GM19397 (cell line): Measurements from ENCODE around the gene ZYG11A.

Experiments used
- ATAC-seq: cut with Tn5 transposase; IDR thresholded peaks from one replicate; pipeline ENCODE4 v1.9.1; 2021; ENCODE audit warnings: mild to moderate bottlenecking, moderate library complexity; ENCODE audit not compliant: unreplicated experiment

The ZYG11A gene

GRCh38 chr1:52917156-52917555 is 74.6 kb downstream of the ZYG11A start:
- no peak for ATAC-seq

- ATAC-seq, result no peak
Observed at GRCh38 chr1:52917581-52917980, 75.0 kb downstream of the ZYG11A start.

GRCh38 chr1:52918201-52918600 is 75.6 kb downstream of the ZYG11A start:
- ATAC-seq, result no peak

- no peak for ATAC-seq
Observed at GRCh38 chr1:52919051-52919722, 76.6 kb downstream of the ZYG11A start.

GRCh38 chr1:52919723-52920483 is 77.3 kb downstream of the ZYG11A start:
- no peak for ATAC-seq

GRCh38 chr1:52920791-52921291 is 78.3 kb downstream of the ZYG11A start:
- no peak for ATAC-seq

GRCh38 chr1:52925571-52926005 is 83.0 kb downstream of the ZYG11A start:
- ATAC-seq, result no peak

- peak; percentile 14 for ATAC-seq
Observed at GRCh38 chr1:52926864-52927211, 84.3 kb downstream of the ZYG11A start.

GRCh38 chr1:52927212-52928014 is 84.9 kb downstream of the ZYG11A start, which contains the start of gene SCP2:
Gene SCP2 (plus strand): TSS chr1:52927276. CDS start chr1:52927397, 121 bp downstream.
- peak; percentile 62 for ATAC-seq

- no peak for ATAC-seq
Observed at GRCh38 chr1:52928015-52928404, 85.5 kb downstream of the ZYG11A start.

GRCh38 chr1:52929019-52929418 is 86.5 kb downstream of the ZYG11A start:
- ATAC-seq, result no peak

GRCh38 chr1:52937433-52938182 is 95.0 kb downstream of the ZYG11A start:
- ATAC-seq, result no peak

GRCh38 chr1:52938183-52938451 is 95.6 kb downstream of the ZYG11A start:
- no peak for ATAC-seq

- no peak for ATAC-seq
Observed at GRCh38 chr1:52943876-52944416, 101.4 kb downstream of the ZYG11A start.

GRCh38 chr1:52944566-52944965 is 102.0 kb downstream of the ZYG11A start:
- no peak for ATAC-seq
